ENCODE measurements around the gene ITGA7.

GRCh38 chr12:55739025-55739378 is 31.3 kb upstream of the ITGA7 start:
- TF ChIP-seq, protein P1, sequence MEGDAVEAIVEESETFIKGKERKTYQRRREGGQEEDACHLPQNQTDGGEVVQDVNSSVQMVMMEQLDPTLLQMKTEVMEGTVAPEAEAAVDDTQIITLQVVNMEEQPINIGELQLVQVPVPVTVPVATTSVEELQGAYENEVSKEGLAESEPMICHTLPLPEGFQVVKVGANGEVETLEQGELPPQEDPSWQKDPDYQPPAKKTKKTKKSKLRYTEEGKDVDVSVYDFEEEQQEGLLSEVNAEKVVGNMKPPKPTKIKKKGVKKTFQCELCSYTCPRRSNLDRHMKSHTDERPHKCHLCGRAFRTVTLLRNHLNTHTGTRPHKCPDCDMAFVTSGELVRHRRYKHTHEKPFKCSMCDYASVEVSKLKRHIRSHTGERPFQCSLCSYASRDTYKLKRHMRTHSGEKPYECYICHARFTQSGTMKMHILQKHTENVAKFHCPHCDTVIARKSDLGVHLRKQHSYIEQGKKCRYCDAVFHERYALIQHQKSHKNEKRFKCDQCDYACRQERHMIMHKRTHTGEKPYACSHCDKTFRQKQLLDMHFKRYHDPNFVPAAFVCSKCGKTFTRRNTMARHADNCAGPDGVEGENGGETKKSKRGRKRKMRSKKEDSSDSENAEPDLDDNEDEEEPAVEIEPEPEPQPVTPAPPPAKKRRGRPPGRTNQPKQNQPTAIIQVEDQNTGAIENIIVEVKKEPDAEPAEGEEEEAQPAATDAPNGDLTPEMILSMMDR (IDR thresholded peaks at IDR 0.05), result no peak
- TF ChIP-seq POLR2A (IDR thresholded peaks at IDR 0.05), result no peak

Measured in ovary (tissue), 3 donors.